HepG2 (cell line): ENCODE data around the gene EIF4G2. TPM values are rescaled to one million over a fixed set of nuclear protein-coding genes. Genes with fewer than 3 reads are reported as not detected.
A peak's percentile ranks its signal among the peaks of the same experiment; 100 is the strongest.

Experiments
- ATM ChIP-seq: fragments of 450-650 bp; IDR thresholded peaks from 2 replicates; pipeline ENCODE4 v1.7.1; 2017; ENCODE audit warnings: mild to moderate bottlenecking, borderline replicate concordance
- FIP1L1 ChIP-seq: fragments of 200-400 bp; formaldehyde crosslinking; IDR thresholded peaks from 2 replicates; pipeline ENCODE4 v1.6.1; 2018; ENCODE audit warnings: low read depth, mild to moderate bottlenecking, low read length, moderate library complexity, borderline replicate concordance; ENCODE audit not compliant: insufficient read depth
- FLYWCH1 ChIP-seq: sonication (generic); formaldehyde crosslinking; IDR thresholded peaks from 2 replicates; pipeline ENCODE4 v1.8.1; 2023; ENCODE audit warnings: mild to moderate bottlenecking, missing genetic modification reagents
- FOXO1 ChIP-seq: sonication (generic); formaldehyde crosslinking; IDR thresholded peaks from 2 replicates; pipeline ENCODE4 v1.4.0; 2020; ENCODE audit warnings: missing genetic modification reagents
- MZF1 ChIP-seq: sonication (generic); formaldehyde crosslinking; IDR thresholded peaks from 2 replicates; pipeline ENCODE4 v1.8.1; 2023; ENCODE audit warnings: mild to moderate bottlenecking, missing genetic modification reagents, borderline replicate concordance
- NFYB ChIP-seq: sonication (generic); formaldehyde crosslinking; IDR thresholded peaks from 2 replicates; pipeline ENCODE4 v1.4.0; 2020; ENCODE audit warnings: missing genetic modification reagents
- PAX8 ChIP-seq: sonication (generic); formaldehyde crosslinking; IDR thresholded peaks from 2 replicates; pipeline ENCODE4 v1.8.0; 2022; ENCODE audit warnings: mild to moderate bottlenecking, missing genetic modification reagents, borderline replicate concordance
- RBM39 ChIP-seq: fragments of 200-400 bp; formaldehyde crosslinking; IDR thresholded peaks from one replicate; pipeline ENCODE4 v1.6.1; 2018; ENCODE audit warnings: antibody characterized with exemption, mild to moderate bottlenecking, low read depth, low read length; ENCODE audit not compliant: poor library complexity, severe bottlenecking
- REL ChIP-seq: sonication (generic); formaldehyde crosslinking; conservative IDR thresholded peaks from 2 replicates; pipeline ENCODE4 v1.8.0; 2022; ENCODE audit warnings: mild to moderate bottlenecking, missing genetic modification reagents, moderate library complexity
- REXO4 ChIP-seq: sonication (generic); formaldehyde crosslinking; IDR thresholded peaks from 2 replicates; pipeline ENCODE4 v1.8.0; 2022; ENCODE audit warnings: missing genetic modification reagents, mild to moderate bottlenecking, borderline replicate concordance
- SNAI1 ChIP-seq: sonication (generic); formaldehyde crosslinking; IDR thresholded peaks from 2 replicates; pipeline ENCODE4 v1.5.0; 2020; ENCODE audit warnings: mild to moderate bottlenecking, missing genetic modification reagents, borderline replicate concordance
- TP53 ChIP-seq: sonication (generic); formaldehyde crosslinking; conservative IDR thresholded peaks from 2 replicates; pipeline ENCODE4 v1.4.0; 2020; ENCODE audit warnings: missing genetic modification reagents
- ZMAT5 ChIP-seq: sonication (generic); formaldehyde crosslinking; IDR thresholded peaks from 2 replicates; pipeline ENCODE4 v1.5.0; 2020; ENCODE audit warnings: mild to moderate bottlenecking, low read depth, missing genetic modification reagents, borderline replicate concordance
- ZNF263 ChIP-seq: sonication (generic); formaldehyde crosslinking; IDR thresholded peaks from 2 replicates; pipeline ENCODE4 v1.4.0; 2020; ENCODE audit warnings: missing genetic modification reagents
- ZNF329 ChIP-seq: sonication (generic); formaldehyde crosslinking; IDR thresholded peaks from 2 replicates; pipeline ENCODE4 v1.9.0; 2021; ENCODE audit warnings: low read depth, mild to moderate bottlenecking, missing genetic modification reagents
- ZNF558 ChIP-seq: sonication (generic); formaldehyde crosslinking; IDR thresholded peaks from 2 replicates; pipeline ENCODE4 v1.9.0; 2022; ENCODE audit warnings: mild to moderate bottlenecking, missing genetic modification reagents, borderline replicate concordance
- ZNF598 ChIP-seq: sonication (generic); formaldehyde crosslinking; IDR thresholded peaks from 2 replicates; pipeline ENCODE4 v1.5.1; 2020; ENCODE audit warnings: mild to moderate bottlenecking, missing genetic modification reagents, borderline replicate concordance
- ZNF619 ChIP-seq: sonication (generic); formaldehyde crosslinking; IDR thresholded peaks from 2 replicates; pipeline ENCODE4 v1.4.0; 2020; ENCODE audit warnings: mild to moderate bottlenecking, missing genetic modification reagents
- ZNF784 ChIP-seq: sonication (generic); formaldehyde crosslinking; IDR thresholded peaks from 2 replicates; pipeline ENCODE4 v1.5.1; 2020; ENCODE audit warnings: missing genetic modification reagents, mild to moderate bottlenecking, borderline replicate concordance
- polyA plus RNA-seq, 8 experiments: library from polyadenylated mRNA; depleted of rRNA in 3 of 8; stranded (reverse) in 7 of 8; unstranded in 1 of 8; fragments of >200 nt; fragmentation: Illumina TruSeq in 4 of 8; extraction: Trizol in 4 of 8; gene quantifications; 2 replicates each; pipeline versions ENCODE4 v1.2.1 to v1.2.3, GENCODE V29; 2011 to 2016; ENCODE audit warnings: low read depth in 4 of 8, missing spikeins in 1 of 8, mixed read lengths in 1 of 8; ENCODE audit not compliant: insufficient read depth in 1 of 8
- total RNA-seq, 5 experiments: library from RNA; depleted of rRNA; stranded (reverse); fragments of >200 nt; fragmentation: Illumina TruSeq; extraction: Trizol; gene quantifications; 2 replicates each; pipeline ENCODE4 v1.2.3, GENCODE V29; 2016; ENCODE audit warnings: low read depth in 1 of 5
- TF ChIP-seq, protein P1 (sequence below): IDR thresholded peaks from 2 replicates; pipeline ENCODE4 v1.6.1; 2016; ENCODE audit warnings: missing compliant biosample characterization, missing genetic modification reagents, borderline replicate concordance
- TF ChIP-seq, protein P2 (sequence below): sonication (generic); formaldehyde crosslinking; IDR thresholded peaks from 2 replicates; pipeline ENCODE4 v1.9.0; 2022; ENCODE audit warnings: low read depth, missing genetic modification reagents
- TF ChIP-seq, protein P3 (sequence below): sonication (generic); formaldehyde crosslinking; IDR thresholded peaks from 2 replicates; pipeline ENCODE4 v1.4.0; 2020; ENCODE audit warnings: missing genetic modification reagents, borderline replicate concordance

Gene EIF4G2
- total and polyA plus RNA-seq, 2 of the 13 experiments (the other 11 are each of a cell fraction or from before 2014, with no cell fraction given), result 362 to 546 TPM

DNA sequence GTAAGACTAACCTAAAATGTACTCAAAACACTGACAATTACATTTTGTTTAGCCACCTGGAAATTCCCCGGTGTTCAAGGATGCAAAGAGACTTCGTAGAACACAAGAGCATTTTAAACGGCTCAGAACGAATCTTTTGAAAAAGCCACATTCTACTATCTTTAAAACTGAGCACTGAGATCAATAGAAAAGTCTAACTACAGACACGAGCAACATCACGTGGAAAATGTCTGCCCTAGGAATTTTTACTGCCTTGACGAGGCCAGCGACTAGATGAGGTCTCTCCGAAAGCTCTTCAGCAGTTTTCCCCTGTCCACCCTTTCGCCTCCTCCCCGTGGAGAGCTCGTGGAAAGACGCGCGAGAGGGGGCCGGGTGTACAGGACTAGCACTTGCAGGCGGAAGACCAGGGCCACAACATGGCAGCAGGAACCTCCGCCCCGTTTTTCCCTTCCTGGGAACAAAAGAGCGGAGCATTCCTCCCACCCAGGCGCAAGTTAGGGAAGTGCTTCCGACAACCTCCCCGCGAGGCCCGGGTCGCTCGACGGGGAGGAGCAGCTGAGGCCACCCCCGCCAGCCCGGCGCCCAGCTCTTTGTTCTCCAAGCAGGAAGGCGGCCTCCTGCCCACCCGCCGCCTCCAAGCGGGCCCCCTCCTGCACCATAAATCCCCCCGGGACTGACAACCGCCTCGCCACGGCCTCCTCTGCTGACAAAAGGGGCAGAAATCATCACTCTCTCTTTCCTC lies 1.1 kb downstream of the EIF4G2 start (continued):
- no peak for TF ChIP-seq TP53 (CRISPR knock-in tag)
- no peak for TF ChIP-seq MZF1 (CRISPR knock-in tag)
- no peak for TF ChIP-seq NFYB (CRISPR knock-in tag)
- peak; percentile 38 for TF ChIP-seq RBM39
- TF ChIP-seq FOXO1 (CRISPR knock-in tag), result no peak
- no peak for TF ChIP-seq FIP1L1
- no peak for TF ChIP-seq REL
- no peak for TF ChIP-seq ZMAT5
- TF ChIP-seq ZNF329 (CRISPR knock-in tag), result no peak
- TF ChIP-seq, protein P1, sequence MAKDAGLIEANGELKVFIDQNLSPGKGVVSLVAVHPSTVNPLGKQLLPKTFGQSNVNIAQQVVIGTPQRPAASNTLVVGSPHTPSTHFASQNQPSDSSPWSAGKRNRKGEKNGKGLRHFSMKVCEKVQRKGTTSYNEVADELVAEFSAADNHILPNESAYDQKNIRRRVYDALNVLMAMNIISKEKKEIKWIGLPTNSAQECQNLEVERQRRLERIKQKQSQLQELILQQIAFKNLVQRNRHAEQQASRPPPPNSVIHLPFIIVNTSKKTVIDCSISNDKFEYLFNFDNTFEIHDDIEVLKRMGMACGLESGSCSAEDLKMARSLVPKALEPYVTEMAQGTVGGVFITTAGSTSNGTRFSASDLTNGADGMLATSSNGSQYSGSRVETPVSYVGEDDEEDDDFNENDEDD (CRISPR knock-in tag), result no peak
- TF ChIP-seq FLYWCH1 (CRISPR knock-in tag), result no peak
- TF ChIP-seq PAX8 (CRISPR knock-in tag), result no peak
- TF ChIP-seq, protein P2, sequence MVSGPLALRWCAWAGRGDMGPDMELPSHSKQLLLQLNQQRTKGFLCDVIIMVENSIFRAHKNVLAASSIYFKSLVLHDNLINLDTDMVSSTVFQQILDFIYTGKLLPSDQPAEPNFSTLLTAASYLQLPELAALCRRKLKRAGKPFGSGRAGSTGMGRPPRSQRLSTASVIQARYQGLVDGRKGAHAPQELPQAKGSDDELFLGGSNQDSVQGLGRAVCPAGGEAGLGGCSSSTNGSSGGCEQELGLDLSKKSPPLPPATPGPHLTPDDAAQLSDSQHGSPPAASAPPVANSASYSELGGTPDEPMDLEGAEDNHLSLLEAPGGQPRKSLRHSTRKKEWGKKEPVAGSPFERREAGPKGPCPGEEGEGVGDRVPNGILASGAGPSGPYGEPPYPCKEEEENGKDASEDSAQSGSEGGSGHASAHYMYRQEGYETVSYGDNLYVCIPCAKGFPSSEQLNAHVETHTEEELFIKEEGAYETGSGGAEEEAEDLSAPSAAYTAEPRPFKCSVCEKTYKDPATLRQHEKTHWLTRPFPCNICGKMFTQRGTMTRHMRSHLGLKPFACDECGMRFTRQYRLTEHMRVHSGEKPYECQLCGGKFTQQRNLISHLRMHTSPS (CRISPR knock-in tag), result no peak
- no peak for TF ChIP-seq REXO4 (CRISPR knock-in tag)
- TF ChIP-seq ZNF558, result no peak
- TF ChIP-seq ATM, result no peak
- TF ChIP-seq SNAI1 (CRISPR knock-in tag), result no peak
- no peak for TF ChIP-seq ZNF784 (CRISPR knock-in tag)
- no peak for TF ChIP-seq ZNF263 (CRISPR knock-in tag)
- TF ChIP-seq ZNF619 (CRISPR knock-in tag), result no peak
- TF ChIP-seq, protein P3, sequence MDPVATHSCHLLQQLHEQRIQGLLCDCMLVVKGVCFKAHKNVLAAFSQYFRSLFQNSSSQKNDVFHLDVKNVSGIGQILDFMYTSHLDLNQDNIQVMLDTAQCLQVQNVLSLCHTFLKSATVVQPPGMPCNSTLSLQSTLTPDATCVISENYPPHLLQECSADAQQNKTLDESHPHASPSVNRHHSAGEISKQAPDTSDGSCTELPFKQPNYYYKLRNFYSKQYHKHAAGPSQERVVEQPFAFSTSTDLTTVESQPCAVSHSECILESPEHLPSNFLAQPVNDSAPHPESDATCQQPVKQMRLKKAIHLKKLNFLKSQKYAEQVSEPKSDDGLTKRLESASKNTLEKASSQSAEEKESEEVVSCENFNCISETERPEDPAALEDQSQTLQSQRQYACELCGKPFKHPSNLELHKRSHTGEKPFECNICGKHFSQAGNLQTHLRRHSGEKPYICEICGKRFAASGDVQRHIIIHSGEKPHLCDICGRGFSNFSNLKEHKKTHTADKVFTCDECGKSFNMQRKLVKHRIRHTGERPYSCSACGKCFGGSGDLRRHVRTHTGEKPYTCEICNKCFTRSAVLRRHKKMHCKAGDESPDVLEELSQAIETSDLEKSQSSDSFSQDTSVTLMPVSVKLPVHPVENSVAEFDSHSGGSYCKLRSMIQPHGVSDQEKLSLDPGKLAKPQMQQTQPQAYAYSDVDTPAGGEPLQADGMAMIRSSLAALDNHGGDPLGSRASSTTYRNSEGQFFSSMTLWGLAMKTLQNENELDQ (CRISPR knock-in tag), result no peak
- no peak for TF ChIP-seq ZNF598 (CRISPR knock-in tag)
